Right atrium auricular region (tissue), 2 donors: ENCODE results near the gene TUBGCP4. TPM values are rescaled to one million over a fixed set of nuclear protein-coding genes. Genes with fewer than 3 reads are reported as not detected.

Source experiments
- DNase-seq: peaks from one replicate; pipeline ENCODE4 v3.0.0-alpha.2; 2019; ENCODE audit warnings: low spot score
- H3K27ac ChIP-seq, 2 donors: fragments of 200-600 bp; sonication (generic); 1 replicate in 1 of 2; 2 replicates in 1 of 2; pipeline ENCODE4 v1.5.1; 2016 to 2019
- H3K27me3 ChIP-seq, 2 donors: fragments of 200-600 bp; sonication (generic); one replicate each; pipeline versions ENCODE4 v1.5.1 to v1.6.0; 2017 to 2019
- H3K36me3 ChIP-seq: fragments of 200-600 bp; sonication (generic); one replicate; pipeline ENCODE4 v1.5.1; 2016
- H3K4me1 ChIP-seq, 2 donors: fragments of 200-600 bp; sonication (generic); one replicate each; pipeline versions ENCODE4 v1.5.1 to v1.6.0; 2017 to 2019
- H3K4me3 ChIP-seq, 2 donors: fragments of 200-600 bp; sonication (generic); 1 replicate in 1 of 2; 2 replicates in 1 of 2; pipeline ENCODE4 v1.5.1; 2017 to 2019; ENCODE audit warnings: mild to moderate bottlenecking in 1 of 2, moderate library complexity in 1 of 2
- H3K9me3 ChIP-seq, 2 donors: fragments of 200-600 bp; sonication (generic); one replicate each; pipeline ENCODE4 v1.5.1; 2019
- CTCF ChIP-seq, 2 donors: fragments of 200-600 bp; sonication (generic); IDR thresholded peaks; one replicate each; pipeline ENCODE4 v1.5.1; 2019; ENCODE audit warnings: antibody characterized with exemption in 2 of 2
- total RNA-seq, 2 donors: library from RNA; depleted of rRNA; stranded (reverse); fragments of >200 nt; gene quantifications; one replicate each; pipeline ENCODE4 v1.1.0, GENCODE V29; 2016

The TUBGCP4 gene
- total RNA-seq, 2 donors from 2014 or later, result 5.9 to 8.5 TPM

- Histone ChIP-seq H3K4me1 (no peaks in the 10 kb centered on the region), H3K27ac (no peak overlapping the region), H3K27me3 (no peaks in the 10 kb centered on the region), H3K4me3 (no peak overlapping the region), H3K9me3 (no peaks in the 10 kb centered on the region), H3K36me3 (peaks cover 21% of the 10 kb centered on the region)
- DNase-seq, result no peak
- TF ChIP-seq CTCF (IDR thresholded peaks at IDR 0.05), result no peak
Measured at GRCh38 chr15:43449981-43450380, 79.1 kb downstream of the TUBGCP4 start.

Other genes with a start within 250 kb of the TUBGCP4 start
- 10 to 100 TPM; 11.3 TPM for gene TMEM62, start 237.5 kb upstream of the TUBGCP4 start, total RNA-seq
- 10 to 100 TPM; 50.9 to 60.1 TPM for gene CCNDBP1, start 185.7 kb upstream of the TUBGCP4 start, total RNA-seq
- gene EPB42, start 150.1 kb upstream of the TUBGCP4 start, total RNA-seq, result 1 to 10 TPM; 1.1 TPM
- gene TGM5, start 104.2 kb upstream of the TUBGCP4 start, total RNA-seq, result under 1 TPM in 1 of 2 donors, not detected in 1; 0.15 TPM
- gene TGM7, start 68.8 kb upstream of the TUBGCP4 start, total RNA-seq, result not detected
- gene LCMT2, start 40.5 kb upstream of the TUBGCP4 start, total RNA-seq, result 1 to 10 TPM; 4.4 to 8.6 TPM
- 10 to 100 TPM in 1 of 2 donors, 1 to 10 TPM in 1; 6.4 to 10.1 TPM for gene ZSCAN29, start 58 bp upstream of the TUBGCP4 start, total RNA-seq
- gene TP53BP1, start 122.1 kb downstream of the TUBGCP4 start, total RNA-seq, result 10 to 100 TPM; 23.1 to 34.2 TPM
- gene MAP1A, start 146.5 kb downstream of the TUBGCP4 start, total RNA-seq, result 10 to 100 TPM; 39.3 to 52.7 TPM
- 10 to 100 TPM in 1 of 2 donors, 1 to 10 TPM in 1; 8.3 to 12.3 TPM for gene PPIP5K1, start 219.1 kb downstream of the TUBGCP4 start, total RNA-seq
- gene CKMT1B, start 222.9 kb downstream of the TUBGCP4 start, total RNA-seq, result 1 to 10 TPM in 1 of 2 donors, not detected in 1; 4.6 TPM
- under 1 TPM in 1 of 2 donors, not detected in 1; 0.39 TPM for gene STRC, start 247.7 kb downstream of the TUBGCP4 start, total RNA-seq